K562 (cell line): Measurements from ENCODE around the gene TBC1D2. TPM values are rescaled to one million over a fixed set of nuclear protein-coding genes. Genes with fewer than 3 reads are reported as not detected.

Experiments used
- ATAC-seq: fragments of 200-7000 bp; cut with Tn5 transposase; 3 replicates; pipeline ENCODE4 v1.9.1; 2020; ENCODE audit warnings: moderate library complexity
- BruUV-seq: library from RNA; stranded (reverse); fragments of 400-500 nt; replicated peaks from 2 replicates; lab custom pipeline; 2021; lab: Mats Ljungman, UMichigan
- CTCF ChIA-PET: fragments of 300-600 bp; formaldehyde crosslinking; extraction: SDS; loops from one replicate; lab custom pipeline; 2021; ENCODE audit warnings: low intra/inter-chr PET ratio; lab: Yijun Ruan, JAX
- POLR2A ChIA-PET: fragments of 300-600, 350-650 bp; sonication (Branson Sonifier 250); formaldehyde crosslinking; extraction: SDS; loops from one replicate; lab custom pipeline; 2021; ENCODE audit warnings: antibody characterized with exemption, inconsistent platforms; lab: Yijun Ruan, JAX
- DNase-seq, 4 experiments: peaks; one replicate each; pipeline versions ENCODE4 v3.0.0 to v3.0.0-alpha.2; 2011 to 2018; ENCODE audit warnings: low spot score in 3 of 4, mixed read lengths in 3 of 4; ENCODE audit errors: extremely low read depth in 1 of 4
- FAIRE-seq: peaks from 2 replicates; lab custom pipeline; 2011; peaks lifted over from hg19 to GRCh38; lab: Jason Lieb, UNC
- H2AFZ ChIP-seq: 2 replicates; pipeline ENCODE4 v1.6.0; 2011; ENCODE audit warnings: low read depth, low read length, control low read depth, inconsistent platforms
- H3K27ac ChIP-seq: fragments of 200-600 bp; 3 replicates; pipeline ENCODE4 v1.8.0; 2011; ENCODE audit warnings: low read depth, mild to moderate bottlenecking, control low read depth, inconsistent platforms, low read length, moderate library complexity, mixed read lengths; ENCODE audit errors: extremely low read depth
- H3K27me3 ChIP-seq, 2 experiments: fragments of 300-600 bp in 1 of 2; 2 replicates in 1 of 2; 3 replicates in 1 of 2; pipeline versions ENCODE4 v1.6.0 to v1.8.0; 2011; ENCODE audit warnings: inconsistent platforms in 2 of 2, low read length in 2 of 2, mild to moderate bottlenecking in 1 of 2, mixed read lengths in 1 of 2, moderate library complexity in 1 of 2; ENCODE audit not compliant: control insufficient read depth in 2 of 2, insufficient read depth in 2 of 2
- H3K36me3 ChIP-seq: fragments of 300-600 bp; 3 replicates; pipeline ENCODE4 v1.8.0; 2011; ENCODE audit warnings: mild to moderate bottlenecking, low read length, inconsistent platforms; ENCODE audit not compliant: control insufficient read depth, insufficient read depth
- H3K4me1 ChIP-seq, 2 experiments: fragments of 200-600 bp in 1 of 2; replicated peaks in 1 of 2; 2 replicates in 1 of 2; 3 replicates in 1 of 2; pipeline versions ENCODE4 v1.5.1 to v1.8.0; 2011; ENCODE audit warnings: inconsistent platforms in 2 of 2, low read length in 2 of 2, mild to moderate bottlenecking in 1 of 2, mixed read lengths in 1 of 2, moderate library complexity in 1 of 2; ENCODE audit not compliant: control insufficient read depth in 2 of 2, insufficient read depth in 2 of 2
- H3K4me2 ChIP-seq: 2 replicates; pipeline ENCODE4 v1.6.1; 2011; ENCODE audit warnings: low read length, control low read depth, inconsistent platforms, mixed read lengths; ENCODE audit not compliant: insufficient read depth
- H3K4me3 ChIP-seq: fragments of 200-600 bp; sonication (generic), shearing (Covaris generic); 2 replicates; pipeline ENCODE4 v1.5.1; 2016; ENCODE audit warnings: control low read depth, inconsistent platforms
- H3K79me2 ChIP-seq: fragments of 200-600 bp; 3 replicates; pipeline ENCODE4 v1.8.0; 2011; ENCODE audit warnings: low read length, inconsistent platforms; ENCODE audit not compliant: control insufficient read depth, insufficient read depth
- H3K9ac ChIP-seq, 2 experiments: 2 replicates each; pipeline versions ENCODE4 v1.6.0 to v1.6.1; 2011; ENCODE audit warnings: low read depth in 2 of 2, low read length in 2 of 2, control low read depth in 1 of 2, inconsistent platforms in 1 of 2, mild to moderate bottlenecking in 1 of 2, mixed read lengths in 1 of 2; ENCODE audit not compliant: insufficient read depth in 1 of 2
- H3K9me1 ChIP-seq: one replicate; pipeline ENCODE4 v1.6.0; 2011; ENCODE audit warnings: inconsistent platforms, mild to moderate bottlenecking, low read length, moderate library complexity; ENCODE audit not compliant: control insufficient read depth, insufficient read depth
- H3K9me3 ChIP-seq: replicated peaks from 2 replicates; pipeline ENCODE4 v1.5.1; 2011; ENCODE audit warnings: low read depth, low read length, inconsistent platforms; ENCODE audit not compliant: control insufficient read depth, insufficient read depth
- H4K20me1 ChIP-seq: replicated peaks from 2 replicates; pipeline ENCODE4 v1.6.1; 2011; ENCODE audit warnings: low read length, inconsistent platforms, mixed read lengths; ENCODE audit not compliant: control insufficient read depth, insufficient read depth
- CBFA2T3 ChIP-seq: fragments of 450-650 bp; IDR thresholded peaks from 2 replicates; pipeline ENCODE4 v1.6.1; 2017
- CEBPB ChIP-seq: fragments of 450-650 bp; IDR thresholded peaks from 2 replicates; pipeline ENCODE4 v1.6.1; 2016; ENCODE audit warnings: missing genetic modification characterization, missing compliant biosample characterization
- CEBPG ChIP-seq, 3 experiments: fragments of 200-800 bp in 1 of 3; sonication (Bioruptor generic) in 1 of 3; sonication (generic) in 1 of 3; formaldehyde crosslinking in 1 of 3; IDR thresholded peaks in 2 of 3; conservative IDR thresholded peaks in 1 of 3; 2 replicates each; pipeline versions ENCODE4 v1.6.1 to v1.8.0; 2016 to 2022; ENCODE audit warnings: missing compliant biosample characterization in 2 of 3, missing genetic modification characterization in 2 of 3, mild to moderate bottlenecking in 1 of 3, missing genetic modification reagents in 1 of 3
- CTBP1 ChIP-seq: fragments of 450-650 bp; IDR thresholded peaks from 2 replicates; pipeline ENCODE4 v1.6.1; 2016; ENCODE audit warnings: borderline replicate concordance
- HSF4 ChIP-seq: fragments of 250-450 bp; sonication (Bioruptor Pico); IDR thresholded peaks from 2 replicates; pipeline ENCODE4 v2.1.2; 2022; ENCODE audit warnings: mild to moderate bottlenecking, moderate library complexity, borderline replicate concordance
- KDM1A ChIP-seq, 2 experiments: fragments of 450-650 bp; IDR thresholded peaks; 2 replicates each; pipeline ENCODE4 v1.6.1; 2016; ENCODE audit warnings: mild to moderate bottlenecking in 2 of 2
- LCOR ChIP-seq: sonication (generic); formaldehyde crosslinking; IDR thresholded peaks from 2 replicates; pipeline ENCODE4 v1.8.0; 2022; ENCODE audit warnings: mild to moderate bottlenecking, missing genetic modification reagents
- RBM15 ChIP-seq: fragments of 200-400 bp; formaldehyde crosslinking; IDR thresholded peaks from 2 replicates; pipeline ENCODE4 v1.6.1; 2018; ENCODE audit warnings: mild to moderate bottlenecking, low read length, moderate library complexity; ENCODE audit not compliant: insufficient read depth
- SMARCE1 ChIP-seq: fragments of 450-650 bp; IDR thresholded peaks from 2 replicates; pipeline ENCODE4 v1.7.1; 2016; ENCODE audit warnings: mild to moderate bottlenecking
- ZNF232 ChIP-seq: sonication (generic); formaldehyde crosslinking; IDR thresholded peaks from 2 replicates; pipeline ENCODE4 v1.8.0; 2022; ENCODE audit warnings: mild to moderate bottlenecking, missing genetic modification reagents
- ZNF24 ChIP-seq: fragments of 450-650 bp; IDR thresholded peaks from 2 replicates; pipeline ENCODE4 v1.6.1; 2016
- WGBS: fragments of 100-300 bp; shearing (Covaris generic); methylation state at CpG from one replicate; pipeline ENCODE4 v1.1.6; 2016; ENCODE audit warnings: low coverage, mixed read lengths; ENCODE audit not compliant: insufficient coverage; ENCODE audit errors: missing lambda C conversion rate; 5-methylcytosine and 5-hydroxymethylcytosine counted together
- in situ Hi-C: fragments of 300-500 bp; cut with MboI; formaldehyde crosslinking; loops from 4 replicates; pipeline ENCODE4 v1.15.0; 2018; ENCODE audit warnings: inconsistent platforms, mixed read lengths
- intact Hi-C: fragments of 100-400 bp; cut with micrococcal nuclease; formaldehyde crosslinking; loops from 2 replicates; pipeline ENCODE4 v1.14.2; 2022
- polyA plus RNA-seq, 8 experiments: library from polyadenylated mRNA; depleted of rRNA in 4 of 8; stranded (reverse) in 5 of 8; unstranded in 3 of 8; fragments of >200 nt; fragmentation: Nextera tagmentation in 2 of 8; fragmentation: Illumina TruSeq in 1 of 8; extraction: Ambion mirVana in 2 of 8; extraction: Trizol in 1 of 8; gene quantifications; 2 replicates each; pipeline versions ENCODE4 v1.2.1 to v1.2.3, GENCODE V29; 2011 to 2014; ENCODE audit warnings: inconsistent platforms in 1 of 8, missing spikeins in 1 of 8
- total RNA-seq, 7 experiments: library from RNA; depleted of rRNA in 6 of 7; stranded (reverse); fragments of >200 nt in 6 of 7; fragmentation: Illumina TruSeq in 2 of 7; extraction: Trizol in 2 of 7; gene quantifications; 2 replicates each; pipeline versions ENCODE4 v1.2.1 to v1.2.3, GENCODE V29; 2011 to 2021; ENCODE audit warnings: low replicate concordance in 1 of 7
- TF ChIP-seq, protein P1 (sequence below): fragments of 450-650 bp; IDR thresholded peaks from 2 replicates; pipeline ENCODE4 v1.6.1; 2016; ENCODE audit warnings: mild to moderate bottlenecking, moderate library complexity

The TBC1D2 gene
- total and polyA plus RNA-seq, 9 of the 15 experiments (the other 6 are each of a cell fraction or from before 2014, with no cell fraction given): 0.10 to 7.0 (median 2.5) TPM

GRCh38 chr9:98236901-98237487 is 18.5 kb downstream of the TBC1D2 start:
- no TSS peak for BruUV-seq
- no peak for FAIRE-seq
- Histone ChIP-seq H3K79me2 (no peaks in the 10 kb centered on the region; the same call in 2 of the 3 replicates), H3K36me3 (peaks cover 17% of the 10 kb centered on the region; the same call in 2 of the 3 replicates)
- ATAC-seq: no peak; the same call in 2 of the 3 replicates
- TF ChIP-seq SMARCE1 (peak; percentile 15; the same call in 1 of the 2 replicates), CBFA2T3 (peak; percentile 24; the same call in 1 of the 2 replicates), ZNF232 (CRISPR knock-in tag) (no peak), HSF4 (CRISPR knock-in tag) (no peak), ZNF24 (peak; percentile 25), LCOR (no peak), CEBPB (tag) (peak; percentile 90), RBM15 (no peak), CTBP1 (no peak), KDM1A (IDR thresholded peaks at IDR 0.05) (peak; percentile 15 to 36; a peak in 1 of 4 replicates), CEBPG (CRISPR knock-in tag; IDR thresholded peaks at IDR 0.05) (no peak), CEBPG (tag; conservative IDR thresholded peaks at IDR 0.05 in 1 of 2, IDR thresholded peaks at IDR 0.05 in 1 of 2) (peak in 1 of 2 experiments; percentile 46; a peak in 1 of 4 replicates)
- TF ChIP-seq, protein P1, sequence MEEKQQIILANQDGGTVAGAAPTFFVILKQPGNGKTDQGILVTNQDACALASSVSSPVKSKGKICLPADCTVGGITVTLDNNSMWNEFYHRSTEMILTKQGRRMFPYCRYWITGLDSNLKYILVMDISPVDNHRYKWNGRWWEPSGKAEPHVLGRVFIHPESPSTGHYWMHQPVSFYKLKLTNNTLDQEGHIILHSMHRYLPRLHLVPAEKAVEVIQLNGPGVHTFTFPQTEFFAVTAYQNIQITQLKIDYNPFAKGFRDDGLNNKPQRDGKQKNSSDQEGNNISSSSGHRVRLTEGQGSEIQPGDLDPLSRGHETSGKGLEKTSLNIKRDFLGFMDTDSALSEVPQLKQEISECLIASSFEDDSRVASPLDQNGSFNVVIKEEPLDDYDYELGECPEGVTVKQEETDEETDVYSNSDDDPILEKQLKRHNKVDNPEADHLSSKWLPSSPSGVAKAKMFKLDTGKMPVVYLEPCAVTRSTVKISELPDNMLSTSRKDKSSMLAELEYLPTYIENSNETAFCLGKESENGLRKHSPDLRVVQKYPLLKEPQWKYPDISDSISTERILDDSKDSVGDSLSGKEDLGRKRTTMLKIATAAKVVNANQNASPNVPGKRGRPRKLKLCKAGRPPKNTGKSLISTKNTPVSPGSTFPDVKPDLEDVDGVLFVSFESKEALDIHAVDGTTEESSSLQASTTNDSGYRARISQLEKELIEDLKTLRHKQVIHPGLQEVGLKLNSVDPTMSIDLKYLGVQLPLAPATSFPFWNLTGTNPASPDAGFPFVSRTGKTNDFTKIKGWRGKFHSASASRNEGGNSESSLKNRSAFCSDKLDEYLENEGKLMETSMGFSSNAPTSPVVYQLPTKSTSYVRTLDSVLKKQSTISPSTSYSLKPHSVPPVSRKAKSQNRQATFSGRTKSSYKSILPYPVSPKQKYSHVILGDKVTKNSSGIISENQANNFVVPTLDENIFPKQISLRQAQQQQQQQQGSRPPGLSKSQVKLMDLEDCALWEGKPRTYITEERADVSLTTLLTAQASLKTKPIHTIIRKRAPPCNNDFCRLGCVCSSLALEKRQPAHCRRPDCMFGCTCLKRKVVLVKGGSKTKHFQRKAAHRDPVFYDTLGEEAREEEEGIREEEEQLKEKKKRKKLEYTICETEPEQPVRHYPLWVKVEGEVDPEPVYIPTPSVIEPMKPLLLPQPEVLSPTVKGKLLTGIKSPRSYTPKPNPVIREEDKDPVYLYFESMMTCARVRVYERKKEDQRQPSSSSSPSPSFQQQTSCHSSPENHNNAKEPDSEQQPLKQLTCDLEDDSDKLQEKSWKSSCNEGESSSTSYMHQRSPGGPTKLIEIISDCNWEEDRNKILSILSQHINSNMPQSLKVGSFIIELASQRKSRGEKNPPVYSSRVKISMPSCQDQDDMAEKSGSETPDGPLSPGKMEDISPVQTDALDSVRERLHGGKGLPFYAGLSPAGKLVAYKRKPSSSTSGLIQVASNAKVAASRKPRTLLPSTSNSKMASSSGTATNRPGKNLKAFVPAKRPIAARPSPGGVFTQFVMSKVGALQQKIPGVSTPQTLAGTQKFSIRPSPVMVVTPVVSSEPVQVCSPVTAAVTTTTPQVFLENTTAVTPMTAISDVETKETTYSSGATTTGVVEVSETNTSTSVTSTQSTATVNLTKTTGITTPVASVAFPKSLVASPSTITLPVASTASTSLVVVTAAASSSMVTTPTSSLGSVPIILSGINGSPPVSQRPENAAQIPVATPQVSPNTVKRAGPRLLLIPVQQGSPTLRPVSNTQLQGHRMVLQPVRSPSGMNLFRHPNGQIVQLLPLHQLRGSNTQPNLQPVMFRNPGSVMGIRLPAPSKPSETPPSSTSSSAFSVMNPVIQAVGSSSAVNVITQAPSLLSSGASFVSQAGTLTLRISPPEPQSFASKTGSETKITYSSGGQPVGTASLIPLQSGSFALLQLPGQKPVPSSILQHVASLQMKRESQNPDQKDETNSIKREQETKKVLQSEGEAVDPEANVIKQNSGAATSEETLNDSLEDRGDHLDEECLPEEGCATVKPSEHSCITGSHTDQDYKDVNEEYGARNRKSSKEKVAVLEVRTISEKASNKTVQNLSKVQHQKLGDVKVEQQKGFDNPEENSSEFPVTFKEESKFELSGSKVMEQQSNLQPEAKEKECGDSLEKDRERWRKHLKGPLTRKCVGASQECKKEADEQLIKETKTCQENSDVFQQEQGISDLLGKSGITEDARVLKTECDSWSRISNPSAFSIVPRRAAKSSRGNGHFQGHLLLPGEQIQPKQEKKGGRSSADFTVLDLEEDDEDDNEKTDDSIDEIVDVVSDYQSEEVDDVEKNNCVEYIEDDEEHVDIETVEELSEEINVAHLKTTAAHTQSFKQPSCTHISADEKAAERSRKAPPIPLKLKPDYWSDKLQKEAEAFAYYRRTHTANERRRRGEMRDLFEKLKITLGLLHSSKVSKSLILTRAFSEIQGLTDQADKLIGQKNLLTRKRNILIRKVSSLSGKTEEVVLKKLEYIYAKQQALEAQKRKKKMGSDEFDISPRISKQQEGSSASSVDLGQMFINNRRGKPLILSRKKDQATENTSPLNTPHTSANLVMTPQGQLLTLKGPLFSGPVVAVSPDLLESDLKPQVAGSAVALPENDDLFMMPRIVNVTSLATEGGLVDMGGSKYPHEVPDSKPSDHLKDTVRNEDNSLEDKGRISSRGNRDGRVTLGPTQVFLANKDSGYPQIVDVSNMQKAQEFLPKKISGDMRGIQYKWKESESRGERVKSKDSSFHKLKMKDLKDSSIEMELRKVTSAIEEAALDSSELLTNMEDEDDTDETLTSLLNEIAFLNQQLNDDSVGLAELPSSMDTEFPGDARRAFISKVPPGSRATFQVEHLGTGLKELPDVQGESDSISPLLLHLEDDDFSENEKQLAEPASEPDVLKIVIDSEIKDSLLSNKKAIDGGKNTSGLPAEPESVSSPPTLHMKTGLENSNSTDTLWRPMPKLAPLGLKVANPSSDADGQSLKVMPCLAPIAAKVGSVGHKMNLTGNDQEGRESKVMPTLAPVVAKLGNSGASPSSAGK: no peak
- TF ChIP-seq, all 486 proteins: peak for 6
- CTCF ChIA-PET: no interaction called here
- H3K4me1 ChIP-seq: peaks cover 38 to 47% of the 10 kb centered on the region in 2 experiments
- 30% methylated on average over 8 of the region's 8 CpGs for WGBS
- H3K9me3 ChIP-seq: no peaks in the 10 kb centered on the region
- in situ Hi-C loops (no loop called here), intact Hi-C loops (no loop called here)
- no peak overlapping the region for H3K4me3 ChIP-seq
- no peaks in the 10 kb centered on the region for H3K27me3 ChIP-seq
- POLR2A ChIA-PET: interaction anchor here (0.6 kb wide), 1 partner anchor 164 kb away, joined by 3 read pairs; no protein-coding TSS in a partner anchor
- H3K4me2 ChIP-seq: no peak overlapping the region
- H3K27ac ChIP-seq: no peak overlapping the region
- H4K20me1 ChIP-seq: no peaks in the 10 kb centered on the region
- no peak for DNase-seq
- no peak overlapping the region for H3K9ac ChIP-seq
- no peak overlapping the region for H2AFZ ChIP-seq
- no peaks in the 10 kb centered on the region for H3K9me1 ChIP-seq
